HFF-Myc (cell line): ENCODE data around the gene PPP2R5C.
"Not testable (repeated sequence)": the region's sequence is repeated elsewhere in the genome, so short reads cannot be mapped to it uniquely, and the experiment has no call there.

Source experiments
- DNase-seq: peaks from one replicate; pipeline ENCODE4 v3.0.0-alpha.2; 2011; ENCODE audit warnings: low read depth; ENCODE audit errors: extremely low read depth
- H3K4me3 ChIP-seq: replicated peaks from 2 replicates; pipeline ENCODE4 v1.5.1; 2011; ENCODE audit warnings: low read depth, mild to moderate bottlenecking, control low read depth, low read length
- TF ChIP-seq, protein P1 (sequence below): IDR thresholded peaks from 2 replicates; pipeline ENCODE4 v1.5.1; 2012; ENCODE audit warnings: mild to moderate bottlenecking, low read depth, low read length, control low read depth; ENCODE audit errors: missing control alignments

PPP2R5C gene

DNA sequence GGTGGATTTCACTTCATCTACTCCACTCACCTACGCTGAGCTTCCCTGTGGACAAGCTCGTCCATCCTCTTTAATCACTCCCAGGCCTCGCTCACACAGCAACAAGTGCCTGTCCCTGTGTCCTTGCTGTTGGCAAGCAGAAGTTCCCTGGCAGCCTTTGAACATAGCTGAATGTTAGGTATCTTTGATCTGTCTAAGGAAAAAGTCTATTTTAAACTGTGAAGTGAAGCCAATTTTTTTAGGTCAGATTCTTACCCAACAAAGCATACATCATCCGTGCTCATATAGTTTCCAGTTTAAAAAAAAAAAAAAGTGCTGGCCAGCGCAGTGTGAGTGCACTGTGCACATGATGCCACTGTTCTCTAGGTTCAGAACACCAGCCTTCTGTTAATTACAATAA is 36.3 kb downstream of the PPP2R5C start:
- no peak overlapping the region for H3K4me3 ChIP-seq
- TF ChIP-seq, protein P1, sequence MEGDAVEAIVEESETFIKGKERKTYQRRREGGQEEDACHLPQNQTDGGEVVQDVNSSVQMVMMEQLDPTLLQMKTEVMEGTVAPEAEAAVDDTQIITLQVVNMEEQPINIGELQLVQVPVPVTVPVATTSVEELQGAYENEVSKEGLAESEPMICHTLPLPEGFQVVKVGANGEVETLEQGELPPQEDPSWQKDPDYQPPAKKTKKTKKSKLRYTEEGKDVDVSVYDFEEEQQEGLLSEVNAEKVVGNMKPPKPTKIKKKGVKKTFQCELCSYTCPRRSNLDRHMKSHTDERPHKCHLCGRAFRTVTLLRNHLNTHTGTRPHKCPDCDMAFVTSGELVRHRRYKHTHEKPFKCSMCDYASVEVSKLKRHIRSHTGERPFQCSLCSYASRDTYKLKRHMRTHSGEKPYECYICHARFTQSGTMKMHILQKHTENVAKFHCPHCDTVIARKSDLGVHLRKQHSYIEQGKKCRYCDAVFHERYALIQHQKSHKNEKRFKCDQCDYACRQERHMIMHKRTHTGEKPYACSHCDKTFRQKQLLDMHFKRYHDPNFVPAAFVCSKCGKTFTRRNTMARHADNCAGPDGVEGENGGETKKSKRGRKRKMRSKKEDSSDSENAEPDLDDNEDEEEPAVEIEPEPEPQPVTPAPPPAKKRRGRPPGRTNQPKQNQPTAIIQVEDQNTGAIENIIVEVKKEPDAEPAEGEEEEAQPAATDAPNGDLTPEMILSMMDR: no peak

GRCh38 chr14:101804373-101804772 is 42.9 kb downstream of the PPP2R5C start:
- H3K4me3 ChIP-seq, DNase-seq: not testable (repeated sequence)

More for the DNA sequence above, 36.3 kb downstream of the PPP2R5C start:
- DNase-seq: no peak

- DNase-seq, H3K4me3 ChIP-seq: not testable (repeated sequence)
These were observed 44.7 kb downstream of the PPP2R5C start for GRCh38 chr14:101806252-101806651.

DNA sequence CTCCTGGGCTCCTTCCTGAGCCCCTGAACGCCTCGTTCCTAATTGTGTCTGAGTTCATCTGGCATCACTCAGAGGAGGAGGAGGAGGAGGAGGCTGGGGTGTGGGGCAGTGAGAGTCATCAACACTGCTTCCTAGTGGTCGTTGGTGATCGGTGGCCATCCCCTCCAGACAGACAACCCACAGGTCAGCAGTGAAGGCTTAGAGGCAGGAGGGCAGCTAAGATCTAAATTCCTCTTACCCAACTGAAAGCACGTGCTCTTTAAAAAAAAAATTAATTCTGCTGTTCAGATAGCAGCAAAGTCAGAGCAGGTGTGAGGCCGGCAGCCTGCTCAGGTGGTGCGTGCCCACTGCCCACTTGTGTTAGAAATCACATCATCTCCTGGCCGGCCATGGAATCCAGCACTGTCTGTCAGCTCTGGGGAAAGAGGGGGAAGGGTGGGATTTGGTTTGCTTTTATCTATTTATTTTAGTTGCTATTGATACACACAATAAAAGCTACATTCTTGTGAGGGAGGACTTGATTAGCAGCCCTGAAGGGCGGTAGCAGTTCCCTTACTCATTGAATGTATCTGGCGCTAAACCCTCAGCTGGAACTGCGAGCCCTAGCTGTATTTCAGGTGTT is 46.6 kb downstream of the PPP2R5C start:
- DNase-seq: no peak
- TF ChIP-seq, protein P1: peak; percentile 24
- no peak overlapping the region for H3K4me3 ChIP-seq

DNA sequence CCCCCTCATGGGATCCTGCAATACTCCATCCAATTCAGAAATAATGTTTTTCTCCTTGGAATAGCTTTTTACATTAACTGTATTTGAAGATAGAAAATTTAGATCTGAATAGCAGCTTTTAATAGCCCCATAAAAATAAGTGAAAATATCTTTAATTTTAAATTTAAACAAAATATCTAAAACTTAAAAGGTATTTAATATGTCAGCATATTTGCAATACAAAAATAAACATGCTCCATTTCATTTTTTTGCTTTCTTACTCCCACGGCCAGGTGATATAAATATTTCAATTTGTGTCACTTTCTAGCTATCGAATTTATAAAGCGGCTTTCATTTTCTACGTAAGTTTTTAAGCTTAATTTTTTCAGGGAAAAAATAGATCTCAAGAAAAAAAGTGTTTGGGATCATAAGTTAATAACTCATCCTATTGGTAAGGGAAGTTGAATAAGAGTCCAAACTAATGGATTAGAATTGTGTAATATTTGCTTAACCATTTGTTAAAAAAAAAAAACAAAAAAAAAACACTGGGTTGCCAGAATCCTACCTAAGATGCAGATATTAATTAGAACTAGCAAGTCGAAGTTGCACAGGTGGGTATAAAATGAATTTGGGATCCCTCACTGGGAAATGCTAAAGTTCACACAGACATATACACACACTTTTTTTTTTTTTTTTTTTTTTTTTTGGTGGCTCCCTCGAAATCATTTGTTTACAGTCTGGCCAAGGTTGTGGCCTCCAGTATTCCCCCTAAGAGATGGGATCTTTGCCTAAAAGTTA is 47.6 kb downstream of the PPP2R5C start:
- peak overlapping the region; percentile 63 for H3K4me3 ChIP-seq
- DNase-seq: no peak
- TF ChIP-seq, protein P1: no peak

- H3K4me3 ChIP-seq: peak overlapping the region; percentile 63
- TF ChIP-seq, protein P1: no peak
- peak; percentile 94 for DNase-seq
These were observed 48.4 kb downstream of the PPP2R5C start for GRCh38 chr14:101809671-101810514.

GRCh38 chr14:101810897-101811621 is 49.5 kb downstream of the PPP2R5C start:
- peak overlapping the region; percentile 63 for H3K4me3 ChIP-seq
- no peak for DNase-seq
- TF ChIP-seq, protein P1: no peak
